DMS153 treated with DMSO at 0.1 percent for 48 hours (cell line): ENCODE measurements around the gene CPA4.

ENCODE experiments used
- DNase-seq: peaks from one replicate; lab custom pipeline; 2025; ENCODE audit not compliant: unreplicated experiment; lab: John Stamatoyannopoulos, UW

CPA4 gene

GRCh38 chr7:130363026-130363847 lies 70.3 kb downstream of the CPA4 start:
- no peak for DNase-seq

- no peak for DNase-seq
These were observed 71.5 kb downstream of the CPA4 start for GRCh38 chr7:130364451-130364850.

- DNase-seq: no peak
These were observed 72.1 kb downstream of the CPA4 start for GRCh38 chr7:130365088-130365487.

GRCh38 chr7:130365511-130366441 lies 72.8 kb downstream of the CPA4 start:
- peak; percentile 97 for DNase-seq

GRCh38 chr7:130366564-130366963 lies 73.6 kb downstream of the CPA4 start:
- no peak for DNase-seq

- DNase-seq: no peak
These were observed 74.3 kb downstream of the CPA4 start for GRCh38 chr7:130367088-130367755.

GRCh38 chr7:130367836-130368746 lies 75.1 kb downstream of the CPA4 start:
- no peak for DNase-seq

GRCh38 chr7:130369110-130369711 lies 76.2 kb downstream of the CPA4 start:
- DNase-seq: no peak

- DNase-seq: no peak
These were observed 77.0 kb downstream of the CPA4 start for GRCh38 chr7:130369831-130370550.

- DNase-seq: no peak
These were observed 78.1 kb downstream of the CPA4 start for GRCh38 chr7:130371046-130371445.

- no peak for DNase-seq
These were observed 79.6 kb downstream of the CPA4 start for GRCh38 chr7:130372402-130373165.
